Large intestine (tissue), 3 donors: ENCODE data around the gene MYO5B. TPM values are rescaled to one million over a fixed set of nuclear protein-coding genes. Genes with fewer than 3 reads are reported as not detected.

Experiments used
- DNase-seq, 2 donors: peaks; one replicate each; pipeline versions ENCODE4 v3.0.0 to v3.0.0-alpha.2; 2013
- H3K27ac ChIP-seq: one replicate; pipeline ENCODE4 v1.5.1; 2013; ENCODE audit warnings: low read length
- H3K27me3 ChIP-seq: 2 replicates; pipeline ENCODE4 v1.6.1; 2013; ENCODE audit warnings: low read length; ENCODE audit not compliant: control insufficient read depth, insufficient read depth
- H3K36me3 ChIP-seq: 2 replicates; pipeline ENCODE4 v1.6.1; 2013; ENCODE audit warnings: low read length; ENCODE audit not compliant: control insufficient read depth, insufficient read depth
- H3K4me1 ChIP-seq: one replicate; pipeline ENCODE4 v1.6.1; 2013; ENCODE audit warnings: low read length; ENCODE audit not compliant: control insufficient read depth, insufficient read depth
- H3K4me3 ChIP-seq: one replicate; pipeline ENCODE4 v1.5.1; 2013; ENCODE audit warnings: low read length
- H3K9me3 ChIP-seq: one replicate; pipeline ENCODE4 v1.6.1; 2013; ENCODE audit warnings: mild to moderate bottlenecking, low read depth, low read length, moderate library complexity; ENCODE audit not compliant: control insufficient read depth
- WGBS: methylation state at CpG from one replicate; pipeline ENCODE4 v1.1.5; 2013; ENCODE audit warnings: low lambda C conversion rate; ENCODE audit not compliant: insufficient coverage; 5-methylcytosine and 5-hydroxymethylcytosine counted together
- polyA plus RNA-seq: library from polyadenylated mRNA; unstranded; fragments of 120-200 nt; gene quantifications from one replicate; pipeline ENCODE4 v1.2.1, GENCODE V29; 2013

The MYO5B gene
- polyA plus RNA-seq, 1 donor, result 52.0 TPM

GRCh38 chr18:50154420-50154819, 40.5 kb downstream of the MYO5B start:
- no CpG with 5 or more reads among the region's 2 CpGs for WGBS
- peak overlapping the region; percentile 84 for H3K27ac ChIP-seq
- no peaks in the 10 kb centered on the region for H3K27me3 ChIP-seq
- H3K36me3 ChIP-seq, result no peaks in the 10 kb centered on the region
- no peak overlapping the region for H3K4me3 ChIP-seq
- peak; percentile 90 to 95 for DNase-seq
- no peaks in the 10 kb centered on the region for H3K9me3 ChIP-seq
- peaks cover 28% of the 10 kb centered on the region for H3K4me1 ChIP-seq

- WGBS, result 83% methylated on average over 2 of the region's 2 CpGs
- H3K36me3 ChIP-seq, result no peaks in the 10 kb centered on the region
Measured at GRCh38 chr18:50152900-50153299, 42.0 kb downstream of the MYO5B start.

GRCh38 chr18:50151926-50152325, 43.0 kb downstream of the MYO5B start:
- no CpG with 5 or more reads among the region's 8 CpGs for WGBS
- Histone ChIP-seq H3K27me3 (no peaks in the 10 kb centered on the region), H3K4me3 (no peak overlapping the region), H3K4me1 (peaks cover 14% of the 10 kb centered on the region), H3K27ac (no peak overlapping the region), H3K9me3 (no peaks in the 10 kb centered on the region), H3K36me3 (no peaks in the 10 kb centered on the region)
- DNase-seq, result no peak

More at GRCh38 chr18:50152900-50153299, 42.0 kb downstream of the MYO5B start:
- Histone ChIP-seq H3K4me3 (no peak overlapping the region), H3K9me3 (no peaks in the 10 kb centered on the region), H3K4me1 (peaks cover 14% of the 10 kb centered on the region), H3K27ac (no peak overlapping the region), H3K27me3 (no peaks in the 10 kb centered on the region)
- DNase-seq, result no peak

- Histone ChIP-seq H3K27me3 (no peaks in the 10 kb centered on the region), H3K4me3 (no peak overlapping the region), H3K36me3 (no peaks in the 10 kb centered on the region), H3K4me1 (peaks cover 35% of the 10 kb centered on the region), H3K9me3 (no peaks in the 10 kb centered on the region), H3K27ac (peak overlapping the region; percentile 81)
- DNase-seq, result peak in 1 of 2 donors; percentile 59
Measured at GRCh38 chr18:50144540-50144939, 50.4 kb downstream of the MYO5B start.

- peak; percentile 82 to 88 for DNase-seq
- peak overlapping the region; percentile 81 for H3K27ac ChIP-seq
- no peaks in the 10 kb centered on the region for H3K9me3 ChIP-seq
- H3K36me3 ChIP-seq, result no peaks in the 10 kb centered on the region
- no peaks in the 10 kb centered on the region for H3K27me3 ChIP-seq
- H3K4me3 ChIP-seq, result no peak overlapping the region
- peaks cover 35% of the 10 kb centered on the region for H3K4me1 ChIP-seq
- WGBS, result no CpG with 5 or more reads among the region's 2 CpGs
Measured at GRCh38 chr18:50143886-50144285, 51.1 kb downstream of the MYO5B start.

- Histone ChIP-seq H3K36me3 (no peaks in the 10 kb centered on the region), H3K27me3 (no peaks in the 10 kb centered on the region), H3K4me1 (peaks cover 35% of the 10 kb centered on the region), H3K27ac (peak overlapping the region; percentile 81), H3K4me3 (no peak overlapping the region), H3K9me3 (no peaks in the 10 kb centered on the region)
- no peak for DNase-seq
- WGBS, result no CpG with 5 or more reads among the region's 3 CpGs
Measured at GRCh38 chr18:50143294-50143693, 51.7 kb downstream of the MYO5B start.

GRCh38 chr18:50142441-50143120, 52.4 kb downstream of the MYO5B start:
- no peaks in the 10 kb centered on the region for H3K9me3 ChIP-seq
- H3K36me3 ChIP-seq, result no peaks in the 10 kb centered on the region
- DNase-seq, result peak in 1 of 2 donors; percentile 11
- H3K4me3 ChIP-seq, result no peak overlapping the region
- no peaks in the 10 kb centered on the region for H3K27me3 ChIP-seq
- peaks cover 35% of the 10 kb centered on the region for H3K4me1 ChIP-seq
- H3K27ac ChIP-seq, result peak overlapping the region; percentile 81
- 33% methylated on average over 1 of the region's 6 CpGs for WGBS

GRCh38 chr18:50138181-50139064, 56.5 kb downstream of the MYO5B start:
- Histone ChIP-seq H3K27me3 (no peaks in the 10 kb centered on the region), H3K27ac (no peak overlapping the region), H3K36me3 (no peaks in the 10 kb centered on the region), H3K4me1 (peaks cover 25% of the 10 kb centered on the region), H3K9me3 (no peaks in the 10 kb centered on the region), H3K4me3 (no peak overlapping the region)
- DNase-seq, result no peak
- 92% methylated on average over 2 of the region's 4 CpGs for WGBS

- H3K27ac ChIP-seq, result no peak overlapping the region
Measured at GRCh38 chr18:50135903-50136302, 59.0 kb downstream of the MYO5B start.

GRCh38 chr18:50133526-50133925, 61.4 kb downstream of the MYO5B start:
- H3K4me1 ChIP-seq, result peaks cover 29% of the 10 kb centered on the region
- WGBS, result no CpG with 5 or more reads among the region's 4 CpGs
- no peaks in the 10 kb centered on the region for H3K9me3 ChIP-seq
- no peaks in the 10 kb centered on the region for H3K27me3 ChIP-seq
- H3K36me3 ChIP-seq, result no peaks in the 10 kb centered on the region
- DNase-seq, result peak; percentile 21 to 62
- no peak overlapping the region for H3K4me3 ChIP-seq
- no peak overlapping the region for H3K27ac ChIP-seq

More at GRCh38 chr18:50135903-50136302, 59.0 kb downstream of the MYO5B start:
- H3K27me3 ChIP-seq, result no peaks in the 10 kb centered on the region
- 91% methylated on average over 4 of the region's 9 CpGs for WGBS
- H3K36me3 ChIP-seq, result no peaks in the 10 kb centered on the region
- peaks cover 7% of the 10 kb centered on the region for H3K4me1 ChIP-seq
- H3K9me3 ChIP-seq, result no peaks in the 10 kb centered on the region
- H3K4me3 ChIP-seq, result no peak overlapping the region
- no peak for DNase-seq
